Esophagus muscularis mucosa (tissue), 4 donors: ENCODE data around the gene MALSU1. TPM values are rescaled to one million over a fixed set of nuclear protein-coding genes. Genes with fewer than 3 reads are reported as not detected.

Experiments used
- DNase-seq: peaks from one replicate; pipeline ENCODE4 v3.0.0-alpha.2; 2017; ENCODE audit errors: extremely low spot score
- H3K27ac ChIP-seq, 4 donors: fragments of 200-600 bp; sonication (generic); replicated peaks in 1 of 4; 1 replicate in 3 of 4; 2 replicates in 1 of 4; pipeline ENCODE4 v1.5.1; 2016 to 2019; ENCODE audit warnings: mild to moderate bottlenecking in 1 of 4
- H3K27me3 ChIP-seq, 4 donors: fragments of 200-600 bp; sonication (generic); one replicate each; pipeline versions ENCODE4 v1.5.1 to v1.6.0; 2016 to 2019
- H3K36me3 ChIP-seq, 4 donors: fragments of 200-600 bp; sonication (generic); one replicate each; pipeline ENCODE4 v1.5.1; 2016 to 2019
- H3K4me1 ChIP-seq, 4 donors: fragments of 200-600 bp; sonication (generic); one replicate each; pipeline ENCODE4 v1.5.1; 2016 to 2019
- H3K4me3 ChIP-seq, 4 donors: fragments of 200-600 bp; sonication (generic); 1 replicate in 2 of 4; 2 replicates in 2 of 4; pipeline ENCODE4 v1.5.1; 2016 to 2019; ENCODE audit warnings: mild to moderate bottlenecking in 4 of 4, moderate library complexity in 1 of 4
- H3K9me3 ChIP-seq, 4 donors: fragments of 200-600 bp; sonication (generic); 1 replicate in 3 of 4; 2 replicates in 1 of 4; pipeline ENCODE4 v1.5.1; 2016 to 2019
- CTCF ChIP-seq, 3 experiments: fragments of 200-600 bp in 2 of 3; fragments of 450-650 bp in 1 of 3; sonication (generic) in 2 of 3; IDR thresholded peaks; one replicate each; pipeline ENCODE4 v1.5.1; 2017 to 2019; ENCODE audit warnings: antibody characterized with exemption in 3 of 3, mild to moderate bottlenecking in 2 of 3, moderate library complexity in 1 of 3
- EP300 ChIP-seq: sonication (generic); formaldehyde crosslinking; IDR thresholded peaks from one replicate; pipeline ENCODE4 v1.6.1; 2017; ENCODE audit warnings: antibody characterized with exemption
- POLR2A ChIP-seq: fragments of 450-650 bp; IDR thresholded peaks from one replicate; pipeline ENCODE4 v1.6.1; 2017; ENCODE audit warnings: antibody characterized with exemption, moderate library complexity, mild to moderate bottlenecking, low read depth
- POLR2AphosphoS5 ChIP-seq, 2 donors: sonication (generic); formaldehyde crosslinking; IDR thresholded peaks; one replicate each; pipeline ENCODE4 v1.6.1; 2017; ENCODE audit warnings: antibody characterized with exemption in 2 of 2
- WGBS: methylation state at CpG from one replicate; pipeline ENCODE4 v1.1.5; 2018; 5-methylcytosine and 5-hydroxymethylcytosine counted together
- intact Hi-C: fragments of 100-400 bp; cut with DNase I; formaldehyde crosslinking; loops from one replicate; pipeline ENCODE4 v1.15.1; 2023
- total RNA-seq, 4 donors: library from RNA; depleted of rRNA; stranded (reverse); fragments of >200 nt; gene quantifications; one replicate each; pipeline versions ENCODE4 v1.1.0 to v1.2.1, GENCODE V29; 2016

The MALSU1 gene
- total RNA-seq, 4 donors from 2014 or later = 39.0 to 74.2 (median 63.3) TPM

- Histone ChIP-seq H3K27me3 (peaks cover 0 to 16% (median 0%) of the 10 kb centered on the region in 4 donors), H3K27ac (no peak overlapping the region), H3K9me3 (no peaks in the 10 kb centered on the region), H3K4me1 (no peaks in the 10 kb centered on the region), H3K4me3 (no peak overlapping the region), H3K36me3 (no peaks in the 10 kb centered on the region)
- intact Hi-C loops = loop anchor here (10.0 kb wide), 1 partner anchor 106 kb away; the partner anchor contains the start of gene NUP42
- 93% methylated on average over 9 of the region's 9 CpGs for WGBS
- TF ChIP-seq CTCF (IDR thresholded peaks at IDR 0.05) (no peak), POLR2AphosphoS5 (IDR thresholded peaks at IDR 0.05) (no peak), EP300 (no peak), POLR2A (no peak)
- no peak for DNase-seq
Measured at GRCh38 chr7:23290993-23291392, 8.1 kb upstream of the MALSU1 start.

- 80% methylated on average over 3 of the region's 3 CpGs for WGBS
- Histone ChIP-seq H3K27me3 (peaks cover 0 to 21% (median 0%) of the 10 kb centered on the region in 4 donors), H3K27ac (no peak overlapping the region), H3K4me3 (no peak overlapping the region), H3K36me3 (no peaks in the 10 kb centered on the region), H3K9me3 (no peaks in the 10 kb centered on the region), H3K4me1 (no peaks in the 10 kb centered on the region)
- intact Hi-C loops = loop anchor here (10.0 kb wide), 1 partner anchor 107 kb away; the partner anchor contains the start of gene NUP42
- no peak for DNase-seq
- TF ChIP-seq EP300 (no peak), CTCF (IDR thresholded peaks at IDR 0.05) (no peak), POLR2A (no peak), POLR2AphosphoS5 (IDR thresholded peaks at IDR 0.05) (no peak)
Measured at GRCh38 chr7:23291957-23292560, 7.1 kb upstream of the MALSU1 start.

- 92% methylated on average over 4 of the region's 4 CpGs for WGBS
- DNase-seq = no peak
- peaks cover 0 to 21% (median 0%) of the 10 kb centered on the region in 4 donors for H3K27me3 ChIP-seq
- no peaks in the 10 kb centered on the region for H3K36me3 ChIP-seq
- H3K4me3 ChIP-seq = no peak overlapping the region
- H3K4me1 ChIP-seq = no peaks in the 10 kb centered on the region
- H3K27ac ChIP-seq = no peak overlapping the region
- intact Hi-C loops = loop anchor here (10.0 kb wide), 1 partner anchor 108 kb away; the partner anchor contains the start of gene NUP42
- TF ChIP-seq POLR2A (no peak), POLR2AphosphoS5 (IDR thresholded peaks at IDR 0.05) (no peak), EP300 (no peak), CTCF (IDR thresholded peaks at IDR 0.05) (no peak)
- H3K9me3 ChIP-seq = no peaks in the 10 kb centered on the region
Measured at GRCh38 chr7:23292623-23293022, 6.5 kb upstream of the MALSU1 start.

DNA sequence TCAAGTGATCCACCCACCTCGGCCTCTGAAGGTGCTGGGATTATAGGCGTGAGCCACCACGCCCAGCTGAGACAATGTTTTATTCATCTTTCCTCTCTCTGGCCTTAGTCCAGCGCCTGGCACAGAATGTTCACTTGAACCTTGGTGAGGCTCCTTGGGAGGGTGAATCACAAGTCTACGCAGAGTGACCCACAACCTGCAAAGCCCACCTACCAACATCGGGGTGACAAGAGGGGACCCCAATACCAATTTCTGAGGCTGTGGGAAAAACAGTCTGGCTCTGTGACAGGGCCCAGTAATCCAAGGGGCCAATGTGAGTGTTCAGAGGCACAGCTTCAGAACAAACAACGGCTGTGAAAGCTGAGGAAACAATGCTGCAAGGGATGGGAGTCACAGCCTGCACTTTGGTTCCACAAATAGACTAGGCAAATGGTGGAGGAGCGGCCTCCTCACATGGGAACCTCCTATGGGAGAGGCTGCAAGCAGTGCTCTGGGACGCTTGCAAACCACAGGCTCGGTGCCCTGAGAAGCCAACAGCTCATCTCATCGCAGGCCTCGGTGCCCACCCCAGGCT, 5.6 kb upstream of the MALSU1 start:
- Histone ChIP-seq H3K4me3 (no peak overlapping the region), H3K27me3 (peaks cover 0 to 21% (median 0%) of the 10 kb centered on the region in 4 donors), H3K27ac (no peak overlapping the region), H3K4me1 (peaks cover 4 to 9% (median 8%) of the 10 kb centered on the region in 4 donors), H3K9me3 (no peaks in the 10 kb centered on the region), H3K36me3 (no peaks in the 10 kb centered on the region)
- 92% methylated on average over 12 of the region's 12 CpGs for WGBS
- no peak for DNase-seq
- TF ChIP-seq EP300 (no peak), POLR2A (no peak), CTCF (IDR thresholded peaks at IDR 0.05) (no peak), POLR2AphosphoS5 (IDR thresholded peaks at IDR 0.05) (no peak)
- intact Hi-C loops = loop anchor here (10.0 kb wide), 1 partner anchor 109 kb away; the partner anchor contains the start of gene NUP42
